ENCODE results near the gene LANCL2.

The LANCL2 gene

DNA sequence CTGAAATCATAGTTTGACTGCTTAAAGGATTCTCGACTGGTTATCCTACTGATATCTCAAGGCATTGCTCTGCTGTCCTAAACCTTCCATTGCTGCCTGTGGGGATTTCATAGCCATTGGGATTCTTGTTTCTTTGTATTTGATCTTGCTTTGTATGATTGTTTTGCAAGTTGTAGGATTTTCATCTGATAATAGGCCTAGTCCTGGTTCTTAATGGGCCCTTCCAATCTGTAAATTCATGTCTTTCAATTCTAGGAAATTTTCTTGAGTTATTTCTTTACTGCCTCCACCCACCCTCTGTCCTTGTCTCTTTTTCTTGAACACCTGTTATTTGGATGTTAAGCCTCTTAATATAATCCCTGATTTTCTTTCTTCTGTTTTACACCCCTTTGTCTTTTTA, 72.2 kb downstream of the LANCL2 start:
- Histone ChIP-seq H3K9me3 (ENCODE audit: control insufficient read depth, low read length) (no peaks in the 10 kb centered on the region), H3K36me3 (ENCODE audit: control insufficient read depth, insufficient read depth, low read length) (no peaks in the 10 kb centered on the region), H3K4me1 (ENCODE audit: control insufficient read depth, insufficient read depth, low read length, poor library complexity, severe bottlenecking) (peaks cover 12% of the 10 kb centered on the region), H3K4me3 (ENCODE audit: extremely low read depth, insufficient read depth, low read length, poor library complexity, severe bottlenecking) (no peak overlapping the region), H3K27ac (ENCODE audit: low read depth, low read length, severe bottlenecking) (no peak overlapping the region)
- 75 to 88% methylated on average over 1 of the region's 1 CpG for WGBS, 2 experiments (ENCODE audit: insufficient coverage in 2 of 2)

DNA sequence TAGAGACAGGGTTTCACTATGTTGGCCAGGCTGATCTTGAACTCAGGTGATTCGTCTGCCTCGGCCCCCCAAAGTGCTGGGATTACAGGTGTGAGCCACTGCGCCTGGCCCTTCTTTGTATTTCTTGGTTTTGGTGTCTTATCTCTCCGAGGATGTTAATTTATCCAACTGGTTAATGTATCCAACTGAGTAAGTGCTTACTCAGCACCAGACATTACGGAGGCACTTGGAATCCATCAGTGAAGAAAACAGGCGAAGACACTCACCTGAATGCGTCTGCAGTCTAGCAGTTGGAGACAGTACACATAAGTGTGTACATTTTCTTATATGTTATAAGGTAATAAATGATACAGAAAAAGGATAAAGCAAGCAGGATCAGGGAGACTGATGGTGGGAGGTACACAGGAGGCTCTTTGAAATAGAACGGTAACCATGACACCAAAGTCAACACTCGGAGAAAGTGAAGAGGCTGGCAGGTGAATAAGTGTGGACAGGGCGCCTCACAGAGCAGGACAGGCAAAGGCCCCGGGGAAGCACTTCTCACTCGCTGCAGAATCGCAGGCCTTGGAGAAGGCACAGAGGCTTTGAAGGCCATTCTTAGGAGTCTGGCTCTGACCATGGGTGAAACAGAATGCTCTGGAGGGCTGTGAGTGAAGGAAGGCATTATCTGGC, 73.1 kb downstream of the LANCL2 start:
- Histone ChIP-seq H3K27ac (ENCODE audit: low read depth, low read length, severe bottlenecking) (no peak overlapping the region), H3K36me3 (ENCODE audit: control insufficient read depth, insufficient read depth, low read length) (no peaks in the 10 kb centered on the region), H3K9me3 (ENCODE audit: control insufficient read depth, low read length) (no peaks in the 10 kb centered on the region), H3K4me3 (ENCODE audit: extremely low read depth, insufficient read depth, low read length, poor library complexity, severe bottlenecking) (no peak overlapping the region), H3K4me1 (ENCODE audit: control insufficient read depth, insufficient read depth, low read length, poor library complexity, severe bottlenecking) (peaks cover 12% of the 10 kb centered on the region)
- WGBS, 2 experiments (ENCODE audit: insufficient coverage in 2 of 2) = 95 to 96% methylated on average over 8 to 12 of the region's 13 CpGs

DNA sequence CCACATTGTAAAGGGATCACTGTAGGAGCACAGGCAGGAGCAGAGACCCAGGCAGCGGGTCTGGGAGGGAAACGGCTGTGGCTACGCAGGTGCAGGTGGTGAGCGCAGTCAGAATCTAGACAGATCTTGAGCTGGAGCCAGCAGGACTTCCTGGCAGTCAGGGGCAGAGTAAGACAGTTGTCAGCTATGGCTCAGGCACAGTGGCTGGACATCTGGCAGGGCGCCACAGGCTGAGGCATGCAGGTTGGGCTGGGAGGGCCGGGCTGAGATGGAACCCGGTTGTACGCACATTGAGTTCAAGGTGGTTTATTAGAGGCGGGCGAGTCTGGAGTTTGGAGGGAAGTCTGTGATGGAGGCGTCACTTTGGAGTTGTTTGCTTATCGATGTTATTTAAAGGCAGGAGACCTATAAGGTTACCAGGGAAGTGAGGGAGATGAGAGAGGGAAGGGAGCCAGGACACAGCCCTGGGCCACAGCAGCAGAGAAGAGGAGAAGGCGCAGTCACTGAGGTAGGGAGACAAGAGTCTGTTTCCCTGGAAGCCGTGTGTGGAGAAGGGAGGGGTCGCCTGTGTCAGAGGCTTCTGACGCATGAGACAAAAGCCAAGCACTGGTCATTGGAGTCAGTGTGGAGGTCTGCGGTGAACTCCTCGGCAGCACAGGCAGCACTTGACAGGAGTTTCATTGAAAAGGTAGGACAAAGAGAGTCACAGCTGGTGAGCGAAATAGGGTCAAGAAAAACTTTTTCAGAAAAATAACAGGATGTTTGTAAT, 73.8 kb downstream of the LANCL2 start:
- H3K4me3 ChIP-seq (ENCODE audit: extremely low read depth, insufficient read depth, low read length, poor library complexity, severe bottlenecking) = no peak overlapping the region
- H3K36me3 ChIP-seq (ENCODE audit: control insufficient read depth, insufficient read depth, low read length) = no peaks in the 10 kb centered on the region
- 86 to 87% methylated on average over 17 of the region's 19 CpGs for WGBS, 2 experiments (ENCODE audit: insufficient coverage in 2 of 2)
- H3K27ac ChIP-seq (ENCODE audit: low read depth, low read length, severe bottlenecking) = no peak overlapping the region
- H3K9me3 ChIP-seq (ENCODE audit: control insufficient read depth, low read length) = no peaks in the 10 kb centered on the region
- H3K4me1 ChIP-seq (ENCODE audit: control insufficient read depth, insufficient read depth, low read length, poor library complexity, severe bottlenecking) = peaks cover 12% of the 10 kb centered on the region

DNA sequence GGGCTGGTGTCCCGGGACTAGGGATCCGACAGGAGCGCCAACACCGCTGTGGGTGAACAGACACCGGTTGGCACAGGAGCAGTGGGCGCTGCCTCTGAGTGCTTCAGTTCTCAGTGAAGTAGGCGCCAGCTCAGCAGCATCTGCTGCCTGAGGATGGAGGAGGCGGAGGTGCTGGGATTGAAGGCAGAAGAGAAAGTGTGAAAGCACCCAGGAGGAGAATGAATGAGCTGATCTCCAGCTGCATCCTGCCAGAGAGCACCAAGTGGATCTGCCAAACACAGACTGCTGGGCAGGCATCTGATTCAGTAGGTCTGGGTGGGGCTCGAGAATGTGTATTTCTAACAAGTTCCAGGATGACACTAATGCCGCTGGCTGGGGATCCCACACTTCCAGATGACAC, 74.5 kb downstream of the LANCL2 start:
- Histone ChIP-seq H3K4me1 (ENCODE audit: control insufficient read depth, insufficient read depth, low read length, poor library complexity, severe bottlenecking) (peaks cover 12% of the 10 kb centered on the region), H3K4me3 (ENCODE audit: extremely low read depth, insufficient read depth, low read length, poor library complexity, severe bottlenecking) (no peak overlapping the region), H3K9me3 (ENCODE audit: control insufficient read depth, low read length) (no peaks in the 10 kb centered on the region), H3K36me3 (ENCODE audit: control insufficient read depth, insufficient read depth, low read length) (no peaks in the 10 kb centered on the region), H3K27ac (ENCODE audit: low read depth, low read length, severe bottlenecking) (no peak overlapping the region)
- 84 to 90% methylated on average over 8 to 10 of the region's 10 CpGs for WGBS, 2 experiments (ENCODE audit: insufficient coverage in 2 of 2)

DNA sequence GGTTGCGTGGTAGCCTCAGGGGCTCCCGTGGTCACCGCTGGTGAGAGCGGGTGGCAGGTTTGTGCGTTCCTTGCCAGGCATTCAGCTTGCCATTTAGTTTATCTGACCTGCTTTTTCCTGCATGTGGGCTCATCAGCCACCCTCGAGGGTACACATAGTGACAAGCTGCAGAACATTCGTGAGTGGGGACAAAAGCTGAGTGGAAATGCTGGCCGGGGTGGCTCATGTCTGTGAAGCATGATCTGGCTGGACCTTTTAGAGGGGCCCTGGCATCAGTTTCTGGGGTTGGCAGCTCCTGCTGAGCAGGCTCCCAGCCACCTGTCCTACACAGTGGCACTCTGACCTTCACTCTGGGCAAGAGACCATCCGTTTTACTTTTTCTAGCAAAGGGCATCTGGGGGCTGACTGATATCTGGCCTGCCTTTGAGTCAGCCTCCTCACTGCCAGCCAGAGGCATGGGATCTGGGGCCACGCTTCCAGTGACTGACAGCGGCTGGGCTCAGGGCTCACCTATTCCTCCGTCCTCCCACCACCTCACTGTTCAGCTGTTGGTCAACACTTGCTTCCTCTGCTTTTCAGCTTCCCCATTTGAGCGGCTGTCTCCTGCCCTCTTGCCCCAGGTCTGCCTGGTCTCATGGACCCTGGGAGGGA, 75.0 kb downstream of the LANCL2 start:
- WGBS, 2 experiments (ENCODE audit: insufficient coverage in 2 of 2) = 85 to 94% methylated on average over 10 to 13 of the region's 13 CpGs
- Histone ChIP-seq H3K4me3 (ENCODE audit: extremely low read depth, insufficient read depth, low read length, poor library complexity, severe bottlenecking) (no peak overlapping the region), H3K27ac (ENCODE audit: low read depth, low read length, severe bottlenecking) (no peak overlapping the region), H3K9me3 (ENCODE audit: control insufficient read depth, low read length) (no peaks in the 10 kb centered on the region), H3K36me3 (ENCODE audit: control insufficient read depth, insufficient read depth, low read length) (no peaks in the 10 kb centered on the region), H3K4me1 (ENCODE audit: control insufficient read depth, insufficient read depth, low read length, poor library complexity, severe bottlenecking) (peaks cover 12% of the 10 kb centered on the region)

DNA sequence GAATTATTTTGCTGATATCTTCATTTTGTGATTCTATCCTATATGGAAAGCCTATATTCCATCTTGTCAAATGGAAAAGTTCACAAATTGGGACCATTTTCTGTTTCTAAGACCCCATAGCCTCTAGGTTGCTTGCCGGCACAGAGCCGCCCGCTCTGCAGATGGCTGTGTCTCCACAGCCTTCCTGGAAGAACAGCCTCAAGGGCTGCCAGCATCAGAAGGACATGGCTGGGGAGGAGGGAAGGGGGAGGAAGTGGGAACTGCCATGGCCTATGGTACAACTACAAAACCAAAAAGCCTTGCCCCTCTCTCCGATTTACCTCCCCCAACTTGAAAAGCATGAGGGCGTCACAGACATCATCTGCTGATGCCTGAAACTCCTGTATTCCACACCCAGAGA, 75.9 kb downstream of the LANCL2 start:
- Histone ChIP-seq H3K4me3 (ENCODE audit: extremely low read depth, insufficient read depth, low read length, poor library complexity, severe bottlenecking) (no peak overlapping the region), H3K27ac (ENCODE audit: low read depth, low read length, severe bottlenecking) (no peak overlapping the region), H3K9me3 (ENCODE audit: control insufficient read depth, low read length) (no peaks in the 10 kb centered on the region), H3K4me1 (ENCODE audit: control insufficient read depth, insufficient read depth, low read length, poor library complexity, severe bottlenecking) (peaks cover 12% of the 10 kb centered on the region), H3K36me3 (ENCODE audit: control insufficient read depth, insufficient read depth, low read length) (no peaks in the 10 kb centered on the region)
- 90 to 100% methylated on average over 1 to 2 of the region's 5 CpGs for WGBS, 2 experiments (ENCODE audit: insufficient coverage in 2 of 2)

DNA sequence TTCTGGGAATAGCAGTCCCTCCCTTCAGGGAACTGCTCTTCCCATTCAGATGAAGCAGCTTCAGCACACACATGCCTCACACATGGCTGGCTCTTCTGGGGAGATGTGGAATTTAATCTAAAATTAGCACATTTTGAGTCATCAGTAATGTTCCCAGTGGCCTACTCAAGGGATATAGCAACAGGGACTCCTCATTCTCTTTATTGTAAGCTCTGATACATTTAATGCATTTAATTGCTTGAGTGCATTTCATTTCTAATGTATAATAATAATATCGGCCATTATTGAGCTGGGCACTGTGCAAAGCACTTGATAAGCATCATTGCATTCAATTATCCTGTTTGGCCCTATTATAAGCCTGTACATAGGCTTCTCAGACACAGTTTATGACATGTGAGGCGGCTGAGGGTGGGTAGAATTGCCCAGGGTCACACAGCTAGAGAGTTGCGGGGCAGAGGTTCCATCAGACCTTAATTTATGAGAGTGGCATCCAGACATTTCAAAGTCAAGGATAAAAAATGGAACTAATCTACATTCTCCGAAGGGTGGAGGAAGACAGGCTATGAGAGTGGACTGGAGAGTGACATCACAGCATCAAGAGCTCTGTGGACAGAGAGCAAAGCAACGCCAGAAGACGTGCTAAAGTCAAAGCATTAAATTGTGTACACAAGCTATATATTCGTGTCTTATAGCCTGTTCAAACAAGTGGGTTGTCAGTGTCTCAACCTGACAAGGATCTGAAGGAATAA, 76.8 kb downstream of the LANCL2 start:
- WGBS, 2 experiments (ENCODE audit: insufficient coverage in 2 of 2) = 94 to 96% methylated on average over 4 to 6 of the region's 7 CpGs
- no peaks in the 10 kb centered on the region for H3K9me3 ChIP-seq (ENCODE audit: control insufficient read depth, low read length)
- H3K27ac ChIP-seq (ENCODE audit: low read depth, low read length, severe bottlenecking) = no peak overlapping the region
- no peaks in the 10 kb centered on the region for H3K36me3 ChIP-seq (ENCODE audit: control insufficient read depth, insufficient read depth, low read length)
- H3K4me1 ChIP-seq (ENCODE audit: control insufficient read depth, insufficient read depth, low read length, poor library complexity, severe bottlenecking) = peaks cover 12% of the 10 kb centered on the region
- no peak overlapping the region for H3K4me3 ChIP-seq (ENCODE audit: extremely low read depth, insufficient read depth, low read length, poor library complexity, severe bottlenecking)

DNA sequence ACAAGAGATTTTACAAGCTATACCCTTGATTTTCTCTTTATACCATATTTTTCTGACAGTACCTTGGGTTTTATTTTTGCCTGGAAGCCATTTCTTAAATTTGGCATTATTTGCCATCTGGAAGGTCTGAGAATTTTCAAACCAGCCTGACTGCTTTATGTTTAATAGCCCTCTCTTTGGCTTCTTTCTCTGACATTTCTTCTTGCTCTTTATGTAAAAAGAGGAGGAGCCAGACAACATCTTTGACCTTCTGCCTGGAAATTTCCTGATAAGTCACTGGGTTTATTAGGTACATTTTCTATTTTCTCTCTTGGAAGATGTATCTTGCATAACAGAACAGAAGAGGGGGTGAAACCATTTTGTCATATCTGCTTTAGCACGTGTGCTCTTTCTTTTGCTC, 79.6 kb downstream of the LANCL2 start:
- no CpG with 5 or more reads among the region's 1 CpG for WGBS, 2 experiments (ENCODE audit: insufficient coverage in 2 of 2)

DNA sequence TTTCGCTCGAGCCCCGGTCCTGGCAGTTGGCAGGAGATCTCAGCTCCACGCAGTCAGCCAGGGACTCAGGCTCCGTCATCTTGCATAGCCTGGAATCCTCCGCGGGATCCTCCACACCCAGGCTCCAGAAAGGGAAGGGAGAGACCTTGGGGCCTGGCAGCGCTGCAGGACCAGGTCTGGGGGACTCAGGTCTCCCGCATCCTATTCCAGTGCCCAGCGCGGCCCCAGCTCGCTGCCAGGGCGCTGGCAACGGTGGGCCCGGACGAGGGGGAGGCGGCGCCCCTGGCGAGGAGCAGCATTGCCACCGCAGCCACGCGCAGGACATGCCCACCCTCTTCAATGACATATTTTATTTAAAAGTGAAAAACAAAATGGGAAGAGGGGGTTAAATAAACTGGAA, 83.4 kb downstream of the LANCL2 start:
- no peaks in the 10 kb centered on the region for H3K4me1 ChIP-seq (ENCODE audit: control insufficient read depth, insufficient read depth, low read length, poor library complexity, severe bottlenecking)
- 95 to 99% methylated on average over 8 to 16 of the region's 22 CpGs for WGBS, 2 experiments (ENCODE audit: insufficient coverage in 2 of 2)

More for the DNA sequence above, 79.6 kb downstream of the LANCL2 start:
- Histone ChIP-seq H3K4me1 (ENCODE audit: control insufficient read depth, insufficient read depth, low read length, poor library complexity, severe bottlenecking) (peaks cover 7% of the 10 kb centered on the region), H3K4me3 (ENCODE audit: extremely low read depth, insufficient read depth, low read length, poor library complexity, severe bottlenecking) (no peak overlapping the region), H3K9me3 (ENCODE audit: control insufficient read depth, low read length) (no peaks in the 10 kb centered on the region), H3K27ac (ENCODE audit: low read depth, low read length, severe bottlenecking) (no peak overlapping the region), H3K36me3 (ENCODE audit: control insufficient read depth, insufficient read depth, low read length) (no peaks in the 10 kb centered on the region)

DNA sequence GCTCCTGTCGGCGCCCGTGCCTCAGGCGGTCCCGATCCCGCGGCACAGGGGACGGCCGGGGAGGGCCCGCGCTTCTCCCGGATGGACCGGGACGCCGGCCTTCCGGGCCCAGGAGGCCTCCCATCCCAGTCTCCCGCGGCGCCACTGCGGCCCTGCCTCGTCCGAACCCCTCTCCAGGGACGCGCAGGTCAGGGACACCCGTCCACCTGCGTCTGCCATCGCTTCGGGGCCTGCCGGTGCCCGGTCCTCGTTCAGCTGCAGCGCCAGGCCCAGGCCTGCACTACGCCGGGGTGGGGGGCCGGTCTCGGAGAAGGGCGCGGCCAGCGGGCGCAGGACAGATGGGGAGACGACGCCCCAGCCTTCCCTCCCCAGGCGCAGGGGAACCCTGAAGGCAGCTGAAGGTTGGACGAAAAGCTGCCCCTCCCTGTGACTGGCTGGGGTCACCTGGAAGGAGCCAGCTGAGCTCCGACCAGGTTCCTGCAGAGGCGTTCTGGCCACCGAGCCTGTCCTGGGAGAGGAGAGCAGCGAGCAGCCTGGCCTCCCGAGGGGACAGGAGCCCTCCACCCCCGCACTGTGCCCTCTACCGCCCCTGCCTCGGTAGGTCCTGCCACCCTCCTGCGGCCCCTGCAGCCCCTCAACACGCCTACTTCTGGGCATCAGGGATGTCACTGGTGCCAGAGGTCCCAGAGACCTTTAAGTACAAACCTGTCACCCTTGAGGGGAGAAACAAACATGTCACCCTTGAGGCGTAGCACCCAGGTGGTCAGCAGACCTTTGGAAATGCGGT, 84.3 kb downstream of the LANCL2 start:
- H3K4me1 ChIP-seq (ENCODE audit: control insufficient read depth, insufficient read depth, low read length, poor library complexity, severe bottlenecking) = no peaks in the 10 kb centered on the region
- no peaks in the 10 kb centered on the region for H3K9me3 ChIP-seq (ENCODE audit: control insufficient read depth, low read length)
- no peak overlapping the region for H3K27ac ChIP-seq (ENCODE audit: low read depth, low read length, severe bottlenecking)
- peaks cover 3% of the 10 kb centered on the region for H3K36me3 ChIP-seq (ENCODE audit: control insufficient read depth, insufficient read depth, low read length)
- 94 to 96% methylated on average over 52 to 55 of the region's 56 CpGs for WGBS, 2 experiments (ENCODE audit: insufficient coverage in 2 of 2)
- no peak overlapping the region for H3K4me3 ChIP-seq (ENCODE audit: extremely low read depth, insufficient read depth, low read length, poor library complexity, severe bottlenecking)

More for the DNA sequence above, 83.4 kb downstream of the LANCL2 start:
- Histone ChIP-seq H3K27ac (ENCODE audit: low read depth, low read length, severe bottlenecking) (no peak overlapping the region), H3K9me3 (ENCODE audit: control insufficient read depth, low read length) (no peaks in the 10 kb centered on the region), H3K36me3 (ENCODE audit: control insufficient read depth, insufficient read depth, low read length) (peaks cover 3% of the 10 kb centered on the region), H3K4me3 (ENCODE audit: extremely low read depth, insufficient read depth, low read length, poor library complexity, severe bottlenecking) (no peak overlapping the region)
